ENCODE data around the gene GALNT9.

DNA sequence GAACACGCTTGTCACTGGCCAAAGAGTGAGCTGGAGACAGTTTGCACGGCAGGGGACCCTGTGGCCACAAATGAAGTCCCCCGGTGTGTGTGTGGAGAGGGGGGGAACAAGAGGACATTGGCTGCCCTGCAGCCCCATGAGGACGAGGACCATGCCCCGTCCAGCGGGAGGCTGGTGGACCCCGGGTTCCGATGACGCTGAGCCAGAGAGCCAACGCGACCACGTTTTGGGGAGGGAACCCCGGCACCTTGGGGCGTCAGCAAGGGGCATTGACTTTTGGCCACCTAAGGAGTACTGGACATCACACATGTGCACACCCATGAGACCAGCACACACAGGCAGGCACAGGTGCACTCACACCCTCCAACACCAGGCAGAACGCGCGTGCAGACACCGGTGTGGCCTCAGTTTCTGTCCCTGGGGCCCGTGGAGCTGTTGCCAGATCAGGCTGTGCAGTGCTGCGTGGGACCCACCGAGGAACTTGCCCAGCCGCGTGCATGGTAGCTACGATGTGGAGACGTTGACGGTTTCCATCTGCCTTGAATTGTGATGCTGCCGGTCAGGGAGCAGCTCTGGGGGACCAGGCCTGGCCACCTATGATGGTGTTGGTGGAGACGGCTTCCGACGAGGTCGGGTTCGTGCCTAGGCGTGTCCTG, 158.6 kb downstream of the GALNT9 start:
- no peak for TF ChIP-seq CTCF (IDR thresholded peaks at IDR 0.05; ENCODE audit: insufficient read depth, low read depth, low read length)
- no peak for TF ChIP-seq EZH2 (IDR thresholded peaks at IDR 0.05; ENCODE audit: insufficient read depth, low read length)

Data from astrocyte (in vitro differentiated cells and primary cell).